AG08395 (cell line): Measurements from ENCODE around the gene PRAMEF12.
"Not testable (repeated sequence)": the region's sequence is repeated elsewhere in the genome, so short reads cannot be mapped to it uniquely, and the experiment has no call there.

ENCODE experiments used
- DNase-seq: peaks from one replicate; pipeline ENCODE4 v3.0.0; 2012; ENCODE audit warnings: mixed read lengths, low spot score

Gene PRAMEF12

DNA sequence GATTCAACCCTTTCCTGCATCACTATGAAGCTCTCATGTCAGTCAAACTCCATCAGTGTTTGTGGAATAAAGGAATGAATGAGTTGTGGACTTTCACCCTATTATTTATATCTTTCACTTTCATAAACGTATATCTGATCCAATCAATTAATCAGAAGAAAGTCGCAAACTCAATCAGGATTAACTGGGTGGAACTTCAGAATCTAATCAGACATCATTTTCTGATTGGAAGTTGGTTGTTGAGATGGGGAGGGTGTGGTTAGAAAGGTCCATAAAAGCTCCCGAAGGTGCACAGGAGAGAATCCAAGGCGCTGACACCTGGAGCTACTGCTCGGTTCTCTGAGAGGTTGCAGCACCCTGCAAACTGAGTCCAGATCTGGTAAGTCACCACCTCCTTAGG, at the start of gene PRAMEF12:
PRAMEF12 (plus strand) TSS at position 301 of the 400 bp plus-strand sequence. CDS start 1,130 bp downstream, outside the sequence.
- DNase-seq, result no peak

DNA sequence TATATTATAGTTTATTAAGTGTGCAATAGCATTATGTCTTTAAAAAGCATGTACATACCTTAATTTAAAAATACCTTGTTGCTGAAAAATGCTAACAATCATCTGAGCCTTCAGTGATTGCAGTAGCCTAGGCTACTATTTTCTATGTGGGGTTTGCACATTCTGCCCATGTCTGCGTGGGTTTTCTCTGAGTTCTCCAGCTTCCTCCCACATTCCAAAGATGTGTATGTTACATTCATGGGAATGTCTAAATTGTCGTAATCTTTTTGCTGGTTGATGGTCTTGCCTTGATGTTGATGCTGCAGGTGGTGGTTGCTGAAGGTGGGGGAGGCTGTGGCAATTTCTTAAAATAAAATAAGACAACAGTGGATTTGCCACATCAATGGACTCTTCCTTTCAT, 45.1 kb upstream of the PRAMEF12 start:
- no peak for DNase-seq

DNA sequence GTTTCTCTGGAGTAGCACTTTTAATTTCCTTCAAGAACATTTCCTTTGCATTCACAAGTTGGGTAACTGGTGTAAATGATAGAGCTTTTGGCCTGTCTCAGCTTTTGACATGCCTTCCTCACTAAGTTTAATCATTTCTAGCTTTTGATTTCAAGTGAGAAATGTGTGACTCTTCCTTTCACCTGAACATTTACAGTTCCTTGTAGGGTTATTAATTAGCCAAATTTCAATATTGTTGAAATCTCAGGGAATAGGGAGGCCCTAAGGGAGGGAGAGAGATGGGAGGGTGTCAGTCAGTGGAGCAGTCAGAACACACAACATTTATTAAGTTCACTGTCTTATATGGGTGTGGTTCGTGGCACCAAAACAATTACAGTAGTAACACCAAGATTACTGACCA, 43.4 kb upstream of the PRAMEF12 start:
- DNase-seq, result no peak

DNA sequence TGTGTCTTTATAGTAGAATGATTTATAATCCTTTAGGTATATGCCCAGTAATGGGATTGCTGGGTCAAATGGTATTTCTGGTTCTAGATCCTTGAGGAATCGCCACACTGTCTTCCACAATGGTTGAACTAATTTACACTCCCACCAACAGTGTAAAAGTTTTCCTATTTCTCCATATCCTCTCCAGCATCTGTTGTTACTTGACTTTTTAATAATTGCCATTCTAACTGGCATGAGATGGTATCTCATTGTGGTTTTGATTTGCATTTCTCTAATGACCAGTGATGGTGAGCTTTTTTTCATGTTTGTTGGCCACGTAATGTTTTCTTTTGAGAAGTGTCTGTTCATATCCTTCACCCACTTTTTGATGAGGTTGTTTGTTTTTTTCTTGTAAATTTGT, 42.5 kb upstream of the PRAMEF12 start:
- not testable (repeated sequence) for DNase-seq

DNA sequence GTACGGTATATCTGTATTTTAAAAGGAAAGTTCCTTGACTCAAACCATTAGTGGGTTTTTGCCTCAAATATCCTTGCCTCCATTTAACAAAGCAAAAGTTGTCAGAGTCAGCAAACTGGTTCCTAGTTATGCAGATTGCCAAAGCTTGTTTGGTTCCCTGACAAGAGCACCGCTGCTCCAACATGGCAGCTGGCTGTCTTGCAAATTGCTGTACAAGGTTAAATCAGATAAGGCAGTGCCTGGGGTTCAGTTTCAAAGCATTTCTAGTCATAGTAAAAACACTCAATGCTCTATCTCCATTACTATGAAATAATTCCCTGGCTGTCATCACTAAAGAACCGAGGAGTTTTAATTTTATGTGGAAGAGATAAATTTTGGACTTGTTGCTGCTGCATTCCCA, 38.9 kb upstream of the PRAMEF12 start:
- DNase-seq, result no peak

DNA sequence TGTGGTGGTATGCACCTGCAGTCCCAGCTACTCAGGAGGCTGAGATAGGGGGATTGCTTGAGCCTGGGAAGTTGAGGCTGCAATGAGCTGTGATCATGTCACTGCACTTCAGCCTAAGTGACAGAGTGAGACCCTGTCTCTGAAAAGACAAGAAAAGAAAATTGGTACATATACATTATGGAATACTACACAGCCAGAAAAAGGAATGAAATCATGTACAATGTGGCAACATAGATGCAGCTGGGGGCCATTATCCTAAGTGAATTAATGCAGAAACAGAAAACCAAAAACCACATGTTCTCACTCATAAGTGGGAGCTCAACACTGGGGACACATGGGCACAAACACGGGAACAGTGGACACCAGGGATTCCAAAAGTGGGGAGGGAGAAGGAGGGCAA, 34.6 kb upstream of the PRAMEF12 start:
- no peak for DNase-seq

DNA sequence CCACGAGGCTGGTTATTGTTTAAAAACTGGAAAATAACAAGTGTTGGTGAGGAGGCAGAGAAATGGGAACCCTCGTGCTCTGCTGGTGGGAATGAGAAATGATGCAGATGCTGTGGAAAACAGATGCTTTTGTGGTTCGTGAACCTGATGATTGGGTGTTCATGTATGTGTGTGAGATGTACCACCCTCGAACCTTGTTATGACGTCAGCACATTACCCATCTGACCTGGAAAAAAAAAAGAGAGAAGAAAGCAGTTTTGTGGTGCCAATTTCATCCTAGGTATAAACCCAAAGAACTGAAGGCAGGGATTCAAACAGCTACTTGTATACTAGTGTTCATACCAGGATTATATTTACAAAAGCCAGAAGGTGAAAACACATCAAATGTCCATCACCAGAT, 33.9 kb upstream of the PRAMEF12 start:
- DNase-seq, result no peak

DNA sequence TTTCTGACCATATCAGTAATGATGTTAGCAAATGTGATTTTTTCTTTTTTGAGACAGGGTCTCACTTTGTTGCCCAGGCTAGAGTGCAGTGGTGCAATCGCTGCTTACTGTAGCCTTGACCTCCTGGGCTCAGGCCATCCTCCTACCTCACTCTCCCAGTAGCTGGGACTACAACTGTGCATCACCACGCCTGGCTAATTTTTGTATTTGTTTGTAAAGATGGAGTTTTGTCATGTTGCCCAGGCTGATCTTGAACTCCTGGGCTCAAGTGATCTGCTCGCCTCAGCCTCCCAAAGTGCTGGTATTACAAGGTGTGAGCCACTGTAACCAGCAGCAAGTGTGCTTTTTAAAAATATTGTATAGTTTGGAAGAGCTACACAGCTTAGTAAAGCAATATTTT, 31.6 kb upstream of the PRAMEF12 start:
- DNase-seq, result no peak

DNA sequence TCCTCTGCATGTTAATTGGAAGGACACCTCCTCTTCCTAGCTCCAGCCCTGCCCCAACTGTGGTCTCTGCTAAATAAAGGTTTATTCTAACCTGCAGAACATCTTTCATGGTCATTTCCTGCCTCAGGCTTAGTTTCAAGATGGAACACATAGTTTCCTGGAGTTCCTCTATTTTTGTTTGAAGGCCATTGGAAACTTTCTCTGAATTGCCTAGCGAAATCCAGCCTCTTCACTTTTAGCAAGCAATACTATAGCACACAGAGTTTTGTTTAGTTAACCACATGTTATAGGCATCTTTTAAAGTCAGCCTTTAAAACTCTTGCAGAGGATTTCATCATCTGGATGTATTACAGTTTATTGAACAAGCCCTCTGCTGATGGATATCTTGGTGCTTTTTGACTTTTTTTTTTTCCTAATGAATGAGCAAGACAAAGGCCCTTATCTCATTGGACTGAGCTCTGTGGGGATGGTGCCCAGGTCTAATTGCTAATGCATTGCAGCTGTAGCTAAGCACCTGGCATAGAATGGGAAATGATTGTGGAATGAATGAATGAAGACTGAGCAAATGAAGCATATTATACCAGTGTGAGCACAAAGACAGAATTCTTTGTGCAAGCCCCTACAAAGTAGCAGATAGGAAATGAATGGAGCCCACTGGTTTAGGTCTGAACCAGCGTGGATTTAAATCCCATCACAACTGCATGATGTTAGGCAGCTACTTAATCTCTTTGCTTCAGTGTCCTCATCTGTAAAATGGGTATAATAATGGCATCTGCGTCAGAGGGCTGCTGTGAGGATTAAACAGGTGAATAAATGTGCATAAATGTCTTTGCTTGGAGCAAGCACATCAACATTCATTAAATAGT, 28.2 kb upstream of the PRAMEF12 start:
- DNase-seq, result no peak

DNA sequence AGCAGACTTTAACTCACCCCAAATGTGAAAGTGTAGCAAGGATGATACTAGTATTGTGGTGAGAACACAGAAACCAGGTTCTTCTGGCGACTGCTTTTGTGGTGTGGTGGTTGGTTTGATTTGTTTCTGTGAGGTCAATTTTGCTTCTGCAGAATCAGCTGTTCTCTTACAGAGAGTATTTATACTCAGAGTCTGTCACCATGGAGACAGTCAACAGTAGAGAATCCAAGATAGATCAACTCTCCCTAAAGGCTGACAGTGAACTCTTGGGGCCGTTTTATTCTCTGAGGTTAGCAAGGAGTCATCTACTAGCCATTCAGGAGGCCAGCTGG, 27.6 kb upstream of the PRAMEF12 start, which contains the start of gene CFAP107:
CFAP107 (plus strand) TSS at position 209 of the 332 bp plus-strand sequence. CDS start 231 bp downstream, outside the sequence.
- peak; percentile 32 for DNase-seq

DNA sequence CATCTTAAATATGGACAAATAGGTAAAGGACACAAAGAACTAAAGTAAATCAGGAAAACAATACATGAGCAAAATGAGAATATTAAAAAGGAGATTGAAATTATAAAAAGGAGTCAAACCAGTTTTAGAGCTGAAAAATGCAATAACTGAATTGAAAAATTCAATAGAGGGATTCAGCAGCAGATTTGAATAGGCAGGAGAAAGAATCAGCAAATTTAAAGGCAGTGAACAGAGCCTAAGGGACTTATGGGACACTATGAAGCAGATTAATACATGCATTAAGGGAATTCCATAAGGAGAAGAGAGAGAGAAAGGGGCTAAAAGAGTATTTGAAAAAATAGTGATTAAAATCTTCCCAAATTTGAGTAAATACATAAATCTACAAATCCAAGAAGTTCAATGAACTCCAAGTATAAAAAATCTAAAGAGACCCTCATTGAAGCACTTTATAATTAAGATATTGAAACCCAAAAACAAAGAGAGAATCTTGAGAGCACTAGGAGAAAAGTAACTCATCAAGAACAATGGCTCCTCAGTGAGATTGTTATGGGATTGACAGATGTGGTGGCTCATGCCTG, 24.7 kb upstream of the PRAMEF12 start:
- DNase-seq, result no peak

DNA sequence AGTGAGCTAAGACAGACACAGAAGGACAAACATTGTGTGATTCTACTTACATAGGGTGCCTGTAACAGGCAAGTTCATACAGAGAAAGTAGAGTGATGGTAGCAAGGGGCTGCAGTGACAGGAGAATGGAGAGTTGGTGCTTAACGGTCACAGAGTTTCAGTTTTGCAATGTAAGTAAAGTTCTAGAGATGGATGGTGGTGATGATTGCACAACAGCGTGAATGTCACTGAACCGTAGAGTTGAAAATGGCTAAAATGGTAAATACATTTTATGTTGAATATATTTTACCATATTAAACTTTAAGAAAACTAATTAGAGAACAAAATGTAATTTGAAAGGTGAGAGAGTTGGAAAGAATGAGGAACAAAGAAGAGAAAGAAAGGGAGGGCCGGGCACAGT, 18.8 kb upstream of the PRAMEF12 start:
- DNase-seq, result no peak

DNA sequence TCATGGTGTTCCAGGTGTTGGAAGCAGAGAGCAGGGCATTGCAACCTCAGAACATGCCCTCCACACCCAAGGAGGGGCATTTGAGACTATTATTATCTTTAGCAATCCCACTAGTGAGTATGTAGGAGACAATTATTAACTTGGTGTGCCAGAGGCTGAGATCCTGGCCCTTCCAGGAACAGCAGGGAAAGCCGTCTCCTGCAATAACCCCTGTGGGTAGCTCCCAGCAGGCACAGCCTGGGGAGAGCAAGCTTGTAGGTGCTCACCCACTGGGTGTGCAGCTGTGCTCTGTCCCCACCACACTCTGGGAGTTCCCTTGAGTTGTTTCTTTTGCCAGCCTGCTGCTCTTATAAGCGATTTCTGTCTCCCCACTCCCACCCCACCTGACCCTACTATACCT, 17.3 kb upstream of the PRAMEF12 start:
- no peak for DNase-seq

DNA sequence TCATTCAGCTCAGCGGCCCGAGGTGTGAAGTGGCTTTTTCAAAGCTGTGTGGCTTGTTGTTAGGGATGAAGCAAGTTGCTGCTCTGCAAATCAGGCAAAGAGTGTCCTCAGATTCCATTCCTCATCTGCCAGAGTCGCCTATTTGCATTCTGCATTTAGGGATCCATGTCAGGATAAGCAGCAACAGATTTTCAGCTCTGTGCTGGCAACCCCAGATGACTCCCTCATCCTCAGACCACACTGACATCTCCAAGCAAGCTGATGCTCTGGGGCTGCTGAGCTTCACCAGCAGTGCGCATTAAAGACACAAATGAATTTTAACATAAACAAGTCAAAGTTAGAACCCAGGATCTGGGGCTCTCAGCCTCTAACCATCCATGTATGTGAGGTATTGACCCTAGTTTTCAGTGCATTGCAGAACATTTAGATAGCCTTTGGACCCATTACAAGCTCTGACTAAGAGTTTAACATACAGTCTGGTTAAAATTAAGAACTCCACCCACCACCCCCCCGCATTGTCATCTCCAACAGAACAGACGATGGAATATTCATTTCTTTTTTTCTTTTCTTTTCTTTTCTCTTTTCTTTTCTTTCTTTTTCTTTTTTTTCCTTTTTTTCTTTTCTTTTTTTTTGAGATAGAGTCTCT, 16.6 kb upstream of the PRAMEF12 start:
- peak; percentile 52 for DNase-seq

DNA sequence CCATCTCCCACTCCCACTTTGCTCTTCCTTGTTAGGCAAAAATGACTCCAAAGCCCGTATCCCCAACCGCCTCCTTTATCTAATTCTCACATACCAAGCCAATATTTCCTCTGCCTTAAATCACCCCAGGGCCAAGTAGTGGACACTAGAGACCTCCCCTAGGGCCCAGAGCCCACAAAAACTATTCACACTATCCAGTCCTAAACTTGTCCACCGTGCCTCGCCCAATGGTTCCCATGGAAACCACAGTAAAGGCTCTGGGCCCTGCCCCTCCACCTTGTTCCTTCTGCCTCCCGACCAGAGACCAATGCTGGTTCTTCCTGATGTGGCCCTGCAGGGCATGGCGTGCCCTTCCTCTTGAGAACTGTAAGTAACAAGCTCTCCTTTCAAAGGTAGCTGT, 15.7 kb upstream of the PRAMEF12 start:
- no peak for DNase-seq

DNA sequence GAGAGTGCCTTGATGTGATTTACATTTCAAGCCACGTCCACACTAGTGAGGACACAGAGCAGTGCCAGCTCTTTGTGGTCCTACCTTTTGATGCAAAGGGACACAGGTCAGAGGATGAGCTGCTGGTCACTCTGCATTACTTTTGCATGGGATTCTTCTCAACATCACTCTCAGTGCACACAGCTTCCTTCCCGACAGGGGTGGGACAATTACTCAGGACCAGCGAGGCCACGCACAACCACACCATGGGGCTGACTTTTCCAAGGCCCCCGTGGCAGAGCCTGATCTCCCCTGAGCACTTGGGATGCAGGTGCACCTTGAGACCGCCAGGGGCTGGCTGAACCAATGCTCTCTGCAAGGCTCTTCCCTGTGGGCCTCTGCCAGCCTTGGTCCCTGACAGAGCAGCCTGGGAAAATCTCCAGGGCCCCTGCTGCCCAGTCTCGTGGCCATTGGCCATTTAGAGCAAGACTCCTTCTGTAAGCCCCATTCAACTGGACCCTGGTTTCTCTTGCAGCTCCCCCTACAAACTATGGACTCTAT, 13.2 kb upstream of the PRAMEF12 start:
- no peak for DNase-seq

DNA sequence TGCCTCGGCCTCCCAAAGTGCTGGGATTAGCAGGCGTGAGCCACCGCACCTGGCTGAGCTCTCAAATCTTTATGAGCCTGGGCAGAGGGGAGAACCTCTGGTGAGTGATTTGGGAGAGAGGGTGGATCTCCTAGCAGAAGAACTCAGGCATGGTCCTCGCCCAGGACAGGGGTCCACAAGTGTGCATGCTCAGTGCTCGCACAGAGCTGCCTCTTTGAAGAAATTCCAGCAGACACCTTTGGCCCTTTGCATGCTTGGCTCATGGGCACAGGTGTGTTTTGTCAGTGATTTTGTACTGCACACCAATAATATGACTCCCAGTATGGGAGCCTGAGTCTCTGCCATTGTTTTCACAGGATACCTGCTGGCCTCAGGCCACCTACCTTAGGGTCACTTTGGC, 11.8 kb upstream of the PRAMEF12 start:
- no peak for DNase-seq

DNA sequence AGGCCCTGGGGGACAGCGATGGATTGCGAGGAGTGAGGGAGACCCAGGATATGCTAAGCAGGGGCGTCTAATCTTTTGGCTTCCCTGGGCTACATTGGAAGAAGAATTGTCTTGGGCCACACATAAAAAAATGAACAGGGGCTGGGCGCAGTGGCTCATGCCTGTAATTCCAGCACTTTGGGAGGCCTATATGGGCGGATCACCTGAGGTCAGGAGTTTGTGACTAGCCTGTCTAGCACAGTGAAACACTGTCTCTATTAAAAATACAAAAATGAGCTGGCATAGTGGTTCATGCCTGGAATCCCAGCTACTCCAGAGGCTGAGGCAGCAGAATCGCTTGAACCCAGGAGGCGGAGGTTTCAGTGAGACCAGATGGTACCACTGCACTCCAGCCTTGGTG, 10.8 kb upstream of the PRAMEF12 start:
- no peak for DNase-seq

DNA sequence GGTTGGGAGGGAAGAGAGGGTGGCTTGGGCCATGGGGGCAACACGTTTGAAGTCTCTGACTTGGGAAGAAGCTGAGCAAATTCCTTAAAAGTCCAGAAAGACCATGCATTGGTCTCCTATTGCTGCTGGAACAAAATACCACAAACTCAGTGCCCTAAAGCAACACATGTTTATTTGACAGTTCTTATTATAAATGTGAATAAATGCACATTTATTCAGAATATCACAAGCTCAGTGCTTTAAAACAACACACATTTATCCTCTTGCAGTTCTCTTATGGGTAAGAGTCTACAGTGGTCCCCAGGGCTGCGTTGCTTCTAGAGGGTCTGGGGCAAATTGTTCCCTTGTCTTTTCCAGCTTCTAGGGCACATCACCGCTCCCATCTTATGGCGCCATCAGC, 10.1 kb upstream of the PRAMEF12 start:
- DNase-seq, result no peak

DNA sequence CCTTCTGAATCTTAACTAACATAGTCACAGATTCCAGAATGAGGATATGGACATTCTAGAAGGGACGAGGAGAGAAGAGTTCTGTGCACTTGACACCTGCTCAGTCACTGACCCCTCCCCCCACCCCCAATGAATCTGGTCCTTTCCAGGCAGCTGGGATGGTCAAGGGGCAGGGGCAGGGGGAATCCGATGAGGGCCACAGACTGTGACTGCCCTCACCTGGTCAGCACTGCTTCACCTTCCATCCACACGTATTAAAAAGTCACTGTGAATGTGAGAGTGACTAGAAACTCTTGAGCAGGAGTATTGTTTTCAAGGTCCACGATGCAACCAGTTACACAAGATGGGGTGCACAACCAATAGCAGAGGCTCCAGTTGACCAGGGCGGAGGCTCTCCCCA, 9.5 kb upstream of the PRAMEF12 start:
- no peak for DNase-seq

DNA sequence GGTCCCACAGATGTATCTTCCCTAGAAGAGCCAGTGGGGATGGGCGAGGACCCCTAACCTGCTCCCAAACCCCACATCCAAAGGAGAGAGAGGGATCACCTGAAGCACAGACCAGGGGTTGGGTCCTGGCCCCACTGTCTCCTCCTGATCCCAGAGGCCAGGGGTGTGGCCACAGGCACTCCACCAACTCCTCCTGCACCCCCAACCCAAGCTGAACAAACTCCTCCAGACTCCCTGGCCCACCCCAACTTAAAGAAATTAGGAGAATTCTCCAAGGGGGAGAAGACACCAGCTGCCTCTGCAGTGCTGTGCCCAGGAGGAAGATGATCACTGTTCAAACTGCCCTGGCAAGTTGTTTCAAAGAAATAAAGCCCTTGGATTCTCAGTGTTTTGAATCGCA, 4.5 kb upstream of the PRAMEF12 start:
- DNase-seq, result no peak

DNA sequence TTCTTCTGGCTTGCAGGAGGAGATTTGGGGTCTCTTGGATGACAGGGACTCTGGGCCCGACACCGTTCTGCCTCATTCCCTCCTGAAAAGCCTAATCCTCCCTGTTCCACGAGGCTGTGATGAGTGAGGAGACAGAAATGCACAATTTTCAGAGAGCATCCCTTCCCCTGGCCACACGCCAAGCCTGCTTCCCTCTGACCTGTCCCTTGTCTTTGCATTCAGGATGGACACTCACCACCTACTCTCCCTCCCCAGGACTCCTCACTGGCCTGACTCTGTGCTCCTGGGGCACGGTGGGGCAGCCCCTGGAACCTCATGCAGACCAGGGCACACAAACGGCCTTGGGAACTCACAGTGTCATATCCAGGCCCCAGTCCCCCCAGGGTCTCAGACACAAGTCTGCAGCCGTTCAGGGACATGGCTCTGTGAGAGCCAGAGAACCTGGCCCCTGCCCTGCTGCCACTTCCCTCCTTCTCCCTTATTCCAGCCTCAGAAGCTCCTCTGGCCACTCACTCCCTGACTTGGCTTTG, 3.5 kb upstream of the PRAMEF12 start:
- DNase-seq, result no peak

DNA sequence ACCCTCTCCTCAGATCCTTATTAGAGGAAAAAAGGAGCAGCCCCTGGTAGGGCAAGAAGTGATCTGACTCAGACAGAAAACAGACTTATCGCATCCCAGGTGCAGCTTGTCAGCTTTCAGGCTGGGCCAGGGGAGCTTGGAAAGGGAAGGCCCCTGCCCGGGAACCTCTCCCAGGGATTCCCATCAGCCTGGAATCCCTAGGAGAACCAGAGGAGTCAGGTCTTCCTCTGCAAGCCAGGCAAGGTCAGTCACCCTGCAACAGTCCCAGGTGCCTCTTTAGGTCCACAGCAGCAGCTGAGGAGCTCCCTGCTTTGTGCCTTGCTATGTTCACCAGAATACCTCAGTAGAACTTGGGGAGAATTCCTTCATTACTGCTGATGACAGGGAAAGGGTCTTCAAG, 2.9 kb upstream of the PRAMEF12 start:
- no peak for DNase-seq
